ENCODE results near the gene KCNQ5.

DNA sequence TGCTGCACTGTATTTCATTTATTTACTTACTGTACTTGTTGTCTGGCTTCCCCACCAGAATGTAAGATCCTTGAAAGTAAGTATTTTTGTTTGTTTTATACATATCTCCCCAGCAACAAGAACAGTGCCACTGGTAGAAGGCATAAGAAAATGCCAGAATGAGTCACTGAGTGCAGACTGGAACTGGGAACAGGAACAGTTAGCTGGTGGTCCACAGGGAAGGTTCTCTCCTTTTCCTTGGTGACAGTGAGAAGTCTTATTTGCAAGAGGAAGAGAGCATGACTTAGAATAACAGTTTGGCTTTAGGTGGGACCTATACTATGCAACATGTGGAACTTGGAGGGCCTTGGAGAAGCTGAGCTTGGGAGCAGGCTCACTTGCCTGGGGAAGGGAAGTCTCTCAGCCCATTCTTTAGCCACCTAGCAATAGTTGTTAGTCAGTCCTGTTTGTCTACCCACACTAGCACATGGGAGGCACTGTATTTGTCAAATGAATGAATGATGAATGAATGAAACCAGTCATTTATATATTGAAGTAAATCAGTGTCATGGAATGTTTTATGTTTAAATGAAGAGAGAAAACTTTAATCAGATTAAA lies 203.5 kb downstream of the KCNQ5 start:
- TF ChIP-seq EP300 (IDR thresholded peaks at IDR 0.05) = no peak
- TF ChIP-seq, protein P1, sequence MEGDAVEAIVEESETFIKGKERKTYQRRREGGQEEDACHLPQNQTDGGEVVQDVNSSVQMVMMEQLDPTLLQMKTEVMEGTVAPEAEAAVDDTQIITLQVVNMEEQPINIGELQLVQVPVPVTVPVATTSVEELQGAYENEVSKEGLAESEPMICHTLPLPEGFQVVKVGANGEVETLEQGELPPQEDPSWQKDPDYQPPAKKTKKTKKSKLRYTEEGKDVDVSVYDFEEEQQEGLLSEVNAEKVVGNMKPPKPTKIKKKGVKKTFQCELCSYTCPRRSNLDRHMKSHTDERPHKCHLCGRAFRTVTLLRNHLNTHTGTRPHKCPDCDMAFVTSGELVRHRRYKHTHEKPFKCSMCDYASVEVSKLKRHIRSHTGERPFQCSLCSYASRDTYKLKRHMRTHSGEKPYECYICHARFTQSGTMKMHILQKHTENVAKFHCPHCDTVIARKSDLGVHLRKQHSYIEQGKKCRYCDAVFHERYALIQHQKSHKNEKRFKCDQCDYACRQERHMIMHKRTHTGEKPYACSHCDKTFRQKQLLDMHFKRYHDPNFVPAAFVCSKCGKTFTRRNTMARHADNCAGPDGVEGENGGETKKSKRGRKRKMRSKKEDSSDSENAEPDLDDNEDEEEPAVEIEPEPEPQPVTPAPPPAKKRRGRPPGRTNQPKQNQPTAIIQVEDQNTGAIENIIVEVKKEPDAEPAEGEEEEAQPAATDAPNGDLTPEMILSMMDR (IDR thresholded peaks at IDR 0.05) = no peak
- no peak for TF ChIP-seq POLR2A (IDR thresholded peaks at IDR 0.05)
